ENCODE data around the gene CES4A. TPM values are rescaled to one million over a fixed set of nuclear protein-coding genes. Genes with fewer than 3 reads are reported as not detected.

CES4A gene
- 7.3 and 13.2 TPM in 2 replicates for polyA plus RNA-seq (2012; rRNA removed)
- polyA plus RNA-seq (2012; cell fraction: cytosol; rRNA removed): 1.8 and 2.6 TPM in 2 replicates
- polyA plus RNA-seq (2012; cell fraction: nucleus; rRNA removed): 86.2 and 87.9 TPM in 2 replicates

- Histone ChIP-seq H2AFZ (ENCODE audit: low read depth) (no peak within 1 kb of the TSS), H3K36me3 (replicated peaks in 1 of 2; ENCODE audit: control insufficient read depth in 1 of 2, insufficient read depth in 2 of 2, low read length in 1 of 2) (no peaks in the 10 kb centered on the region), H3K9me3 (no peaks in the 10 kb centered on the region), H3K9me2 (no peaks in the 10 kb centered on the region), H3K27ac (ENCODE audit: low read depth in 2 of 2, low read length in 1 of 2) (no peak within 1 kb of the TSS), H3K9ac (no peak within 1 kb of the TSS), H3K4me3 (ENCODE audit: low read depth in 2 of 2, low read length in 1 of 2) (no peak within 1 kb of the TSS), H3K79me2 (ENCODE audit: insufficient read depth) (no peaks in the 10 kb centered on the region), H3K4me2 (no peak within 1 kb of the TSS), H4K20me1 (ENCODE audit: insufficient read depth) (no peaks in the 10 kb centered on the region), H3F3A (replicated peaks; ENCODE audit: insufficient read depth) (no peaks in the 10 kb centered on the region), H3K4me1 (ENCODE audit: control insufficient read depth in 1 of 2, insufficient read depth in 2 of 2, low read depth in 1 of 2, low read length in 1 of 2) (no peaks in the 10 kb centered on the region), H3K27me3 (ENCODE audit: insufficient read depth) (no peaks in the 10 kb centered on the region)
- ChIA-PET CTCF (interaction anchor here (1.3 to 2.9 kb wide), 4 partner anchors 10 to 171 kb away, joined by 3 to 12 read pairs (median 6); partner anchors contain the start of genes FBXL8 and TRADD), POLR2A (no interaction called here)
- no peak for DNase-seq
- no peak for TF ChIP-seq ZBTB33 (IDR thresholded peaks at IDR 0.05; ENCODE audit: borderline replicate concordance, low read depth)
- TF ChIP-seq SMC3 (IDR thresholded peaks at IDR 0.05; ENCODE audit: low read depth, low read length): no peak
- TF ChIP-seq YY1 (IDR thresholded peaks at IDR 0.05; ENCODE audit: low read depth): no peak
- no peak for TF ChIP-seq EZH2phosphoT487 (IDR thresholded peaks at IDR 0.05; ENCODE audit: borderline replicate concordance, low read depth)
- TF ChIP-seq PBX3 (IDR thresholded peaks at IDR 0.05): no peak
- TF ChIP-seq IRF3 (IDR thresholded peaks at IDR 0.05; ENCODE audit: low read depth, low read length): no peak
- TF ChIP-seq USF1 (IDR thresholded peaks at IDR 0.05; ENCODE audit: borderline replicate concordance, low read depth): no peak
- no peak for TF ChIP-seq CHD2 (IDR thresholded peaks at IDR 0.05; ENCODE audit: low read length, partially characterized antibody)
- no peak for TF ChIP-seq TEAD4 (IDR thresholded peaks at IDR 0.05; ENCODE audit: borderline replicate concordance, insufficient read depth)
- TF ChIP-seq FOSL2 (IDR thresholded peaks at IDR 0.05; ENCODE audit: borderline replicate concordance, low read depth): no peak
- no peak for TF ChIP-seq NRF1 (IDR thresholded peaks at IDR 0.05; ENCODE audit: low read depth, low read length)
- WGBS (ENCODE audit: low lambda C conversion rate): 90% methylated on average over 11 of the region's 11 CpGs
Observed at GRCh38 chr16:66988197-66988788, at the start of gene CES4A. Gene CES4A (plus strand): TSS chr16:66988589. CDS start chr16:66988773, 184 bp downstream.
